ENCODE results near the gene RBPJ. TPM values are rescaled to one million over a fixed set of nuclear protein-coding genes. Genes with fewer than 3 reads are reported as not detected.

Gene RBPJ
- total and polyA plus RNA-seq, 2 experiments from 2014 or later: 50.3 to 80.3 TPM

DNA sequence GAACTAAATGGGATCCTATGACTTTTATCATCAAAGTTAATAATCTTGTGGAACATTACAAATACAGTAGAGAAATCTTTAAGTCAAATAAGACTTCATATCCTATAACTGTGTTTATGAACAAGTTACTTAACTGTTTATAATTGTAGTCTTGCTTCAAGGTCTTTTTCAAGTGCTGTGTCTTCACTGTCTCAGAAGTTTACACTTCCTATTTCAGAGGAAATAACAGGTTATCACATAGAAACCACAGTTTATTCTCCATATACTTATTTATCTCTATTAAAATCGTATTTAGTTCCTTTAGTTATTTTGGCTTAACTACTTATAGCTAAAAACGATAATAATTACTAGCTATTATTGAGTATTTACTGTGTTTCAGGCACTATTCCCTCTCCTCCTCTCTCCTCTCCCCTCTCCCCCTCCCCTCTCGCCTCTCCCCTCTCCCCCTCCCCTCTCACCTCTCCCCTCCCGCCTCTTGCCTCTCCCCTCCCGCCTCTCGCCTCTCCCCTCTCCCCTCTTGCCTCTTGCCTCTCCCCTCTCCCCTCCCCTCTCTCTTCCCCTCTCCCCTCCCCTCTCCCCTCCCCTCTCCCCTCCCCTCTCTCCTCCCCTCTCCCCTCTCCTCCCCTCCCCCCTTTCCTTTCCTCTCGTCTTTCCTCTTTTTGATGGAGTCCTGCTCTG, 63.7 kb downstream of the RBPJ start:
- Histone ChIP-seq H3K9me3 (ENCODE audit: low read depth) (no peaks in the 10 kb centered on the region), H3K27me3 (no peaks in the 10 kb centered on the region), H3K36me3 (no peaks in the 10 kb centered on the region), H3K27ac (no peak overlapping the region), H3K4me3 (no peak overlapping the region), H3K4me1 (ENCODE audit: low read depth) (peaks cover 18% of the 10 kb centered on the region)
- TF ChIP-seq, protein P1, sequence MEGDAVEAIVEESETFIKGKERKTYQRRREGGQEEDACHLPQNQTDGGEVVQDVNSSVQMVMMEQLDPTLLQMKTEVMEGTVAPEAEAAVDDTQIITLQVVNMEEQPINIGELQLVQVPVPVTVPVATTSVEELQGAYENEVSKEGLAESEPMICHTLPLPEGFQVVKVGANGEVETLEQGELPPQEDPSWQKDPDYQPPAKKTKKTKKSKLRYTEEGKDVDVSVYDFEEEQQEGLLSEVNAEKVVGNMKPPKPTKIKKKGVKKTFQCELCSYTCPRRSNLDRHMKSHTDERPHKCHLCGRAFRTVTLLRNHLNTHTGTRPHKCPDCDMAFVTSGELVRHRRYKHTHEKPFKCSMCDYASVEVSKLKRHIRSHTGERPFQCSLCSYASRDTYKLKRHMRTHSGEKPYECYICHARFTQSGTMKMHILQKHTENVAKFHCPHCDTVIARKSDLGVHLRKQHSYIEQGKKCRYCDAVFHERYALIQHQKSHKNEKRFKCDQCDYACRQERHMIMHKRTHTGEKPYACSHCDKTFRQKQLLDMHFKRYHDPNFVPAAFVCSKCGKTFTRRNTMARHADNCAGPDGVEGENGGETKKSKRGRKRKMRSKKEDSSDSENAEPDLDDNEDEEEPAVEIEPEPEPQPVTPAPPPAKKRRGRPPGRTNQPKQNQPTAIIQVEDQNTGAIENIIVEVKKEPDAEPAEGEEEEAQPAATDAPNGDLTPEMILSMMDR (IDR thresholded peaks at IDR 0.05; ENCODE audit: low read depth, low read length): no peak
- no peak for DNase-seq (ENCODE audit: low read depth in 1 of 2, low spot score in 1 of 2)

DNA sequence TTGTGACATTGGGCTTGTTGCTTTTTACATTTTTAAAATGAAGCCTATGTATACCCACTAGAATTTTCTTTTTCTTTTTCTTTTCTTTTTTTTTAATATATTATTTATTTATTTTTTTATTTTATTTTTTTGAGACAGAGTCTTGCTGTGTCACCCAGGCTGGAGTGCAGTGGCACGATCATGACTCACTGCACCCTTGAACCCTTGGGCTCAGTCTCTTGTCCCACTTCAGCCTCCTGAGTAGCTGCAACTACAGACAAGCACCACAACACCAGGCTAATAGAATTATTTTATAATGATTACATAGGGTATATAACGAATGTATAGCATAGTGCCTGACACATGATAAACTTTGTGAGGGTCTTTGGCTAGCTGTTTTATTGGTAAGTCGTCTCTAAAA, 64.9 kb downstream of the RBPJ start:
- Histone ChIP-seq H3K36me3 (no peaks in the 10 kb centered on the region), H3K27ac (no peak overlapping the region), H3K4me3 (no peak overlapping the region), H3K9me3 (ENCODE audit: low read depth) (no peaks in the 10 kb centered on the region), H3K4me1 (ENCODE audit: low read depth) (peaks cover 15% of the 10 kb centered on the region), H3K27me3 (no peaks in the 10 kb centered on the region)
- TF ChIP-seq, protein P1 (IDR thresholded peaks at IDR 0.05; ENCODE audit: low read depth, low read length): no peak
- DNase-seq (ENCODE audit: low read depth in 1 of 2, low spot score in 1 of 2): no peak

DNA sequence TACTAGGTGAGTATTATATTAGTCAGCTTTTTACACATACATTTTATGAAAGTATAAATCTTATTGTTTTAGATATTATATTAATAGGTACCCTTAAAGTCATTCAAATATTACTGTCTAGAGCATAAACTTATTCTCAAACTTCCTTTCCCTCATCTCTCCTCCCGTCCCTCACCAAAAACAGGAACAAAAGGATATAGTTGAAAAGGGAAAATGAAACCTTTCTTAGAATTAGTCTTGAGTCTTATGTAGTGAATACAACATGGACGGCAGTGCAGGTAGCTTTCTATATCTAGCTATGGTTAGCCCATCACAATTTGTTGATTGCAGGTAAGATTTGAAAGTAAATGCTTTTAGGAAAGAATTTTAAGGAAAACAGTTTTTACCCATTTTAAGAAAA, 65.6 kb downstream of the RBPJ start:
- Histone ChIP-seq H3K4me3 (no peak overlapping the region), H3K9me3 (ENCODE audit: low read depth) (no peaks in the 10 kb centered on the region), H3K4me1 (ENCODE audit: low read depth) (peaks cover 8% of the 10 kb centered on the region), H3K27ac (no peak overlapping the region), H3K36me3 (no peaks in the 10 kb centered on the region), H3K27me3 (no peaks in the 10 kb centered on the region)
- TF ChIP-seq, protein P1 (IDR thresholded peaks at IDR 0.05; ENCODE audit: low read depth, low read length): no peak
- DNase-seq (ENCODE audit: low read depth in 1 of 2, low spot score in 1 of 2): no peak

DNA sequence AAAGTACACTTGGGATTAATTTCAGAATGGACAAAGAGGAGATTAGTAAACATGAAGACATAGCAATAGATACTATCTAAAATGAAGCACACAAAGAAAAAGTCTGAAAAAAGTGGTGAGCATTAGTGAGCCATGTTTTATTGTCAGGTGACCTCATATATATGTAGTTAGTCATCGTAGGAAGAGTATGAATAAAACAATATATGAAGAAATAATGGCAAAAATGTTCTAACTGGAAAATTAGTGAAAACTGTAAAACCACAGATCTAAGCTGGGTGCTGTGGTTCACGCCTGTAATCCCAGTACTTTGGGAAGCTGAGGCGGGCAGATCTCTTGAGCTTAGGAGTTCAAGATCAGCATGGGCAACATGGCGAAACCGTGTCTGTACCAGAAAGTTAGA, 67.9 kb downstream of the RBPJ start:
- Histone ChIP-seq H3K27ac (no peak overlapping the region), H3K9me3 (ENCODE audit: low read depth) (no peaks in the 10 kb centered on the region), H3K4me3 (no peak overlapping the region), H3K27me3 (no peaks in the 10 kb centered on the region), H3K36me3 (peaks cover 3% of the 10 kb centered on the region), H3K4me1 (ENCODE audit: low read depth) (no peaks in the 10 kb centered on the region)
- DNase-seq (ENCODE audit: low read depth in 1 of 2, low spot score in 1 of 2): no peak
- TF ChIP-seq, protein P1 (IDR thresholded peaks at IDR 0.05; ENCODE audit: low read depth, low read length): no peak

DNA sequence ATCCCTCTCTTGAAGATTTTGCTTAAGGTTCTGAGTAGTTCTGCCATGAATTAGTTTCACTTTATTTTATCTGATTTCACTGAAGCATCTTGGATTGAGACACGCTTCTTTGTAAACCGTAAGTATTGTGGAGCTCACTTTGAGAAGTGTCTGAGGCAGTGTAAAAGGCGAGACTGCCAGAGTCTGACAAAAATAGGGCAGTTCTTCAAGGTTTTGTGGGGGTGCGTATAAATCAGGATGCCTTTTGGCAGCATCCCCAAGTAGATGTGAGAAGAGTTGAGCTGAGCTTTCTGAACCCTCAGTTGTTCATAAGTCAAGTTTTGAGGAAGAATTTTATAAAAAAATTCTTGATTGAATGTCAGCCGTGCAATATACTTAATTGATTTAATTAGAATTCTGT, 76.3 kb downstream of the RBPJ start:
- TF ChIP-seq, protein P1 (IDR thresholded peaks at IDR 0.05; ENCODE audit: low read depth, low read length): no peak
- peaks cover 10% of the 10 kb centered on the region for H3K4me1 ChIP-seq (ENCODE audit: low read depth)
- H3K9me3 ChIP-seq (ENCODE audit: low read depth): no peaks in the 10 kb centered on the region
- no peak overlapping the region for H3K4me3 ChIP-seq
- no peak overlapping the region for H3K27ac ChIP-seq
- H3K27me3 ChIP-seq: no peaks in the 10 kb centered on the region
- no peak for DNase-seq (ENCODE audit: low read depth in 1 of 2, low spot score in 1 of 2)
- H3K36me3 ChIP-seq: peaks cover 3% of the 10 kb centered on the region

Measured in cardiac muscle cell (in vitro differentiated cells and primary cell).